Neural cell (in vitro differentiated cells): ENCODE data around the gene ABCA2. TPM values are rescaled to one million over a fixed set of nuclear protein-coding genes. Genes with fewer than 3 reads are reported as not detected.

Source experiments
- H2AFZ ChIP-seq: fragments of 200-600, 300-800 bp; sonication (generic), shearing (Covaris generic); 2 replicates; pipeline ENCODE4 v1.6.0; 2014; ENCODE audit warnings: low read depth, mild to moderate bottlenecking, antibody characterized with exemption, low read length, moderate library complexity
- H3F3A ChIP-seq: fragments of 200-600 bp; shearing (Covaris generic); 2 replicates; pipeline ENCODE4 v1.6.1; 2016; ENCODE audit warnings: mild to moderate bottlenecking, moderate library complexity, mixed read lengths, antibody characterized with exemption, low read length; ENCODE audit not compliant: insufficient read depth, poor library complexity, severe bottlenecking
- H3K27ac ChIP-seq: fragments of 200-600, 300-800 bp; sonication (generic), shearing (Covaris generic); 2 replicates; pipeline ENCODE4 v1.5.1; 2014; ENCODE audit warnings: mild to moderate bottlenecking, low read length, moderate library complexity
- H3K27me3 ChIP-seq: fragments of 300-800, 200-600 bp; sonication (generic), shearing (Covaris generic); 2 replicates; pipeline ENCODE4 v1.6.0; 2014; ENCODE audit warnings: mild to moderate bottlenecking, low read depth, low read length, moderate library complexity; ENCODE audit not compliant: insufficient read depth
- H3K36me3 ChIP-seq: fragments of 300-800, 200-600 bp; sonication (generic), shearing (Covaris generic); 2 replicates; pipeline ENCODE4 v1.5.1; 2014; ENCODE audit warnings: mild to moderate bottlenecking, antibody characterized with exemption, low read length, moderate library complexity; ENCODE audit not compliant: insufficient read depth
- H3K4me2 ChIP-seq: fragments of 300-800, 200-600 bp; sonication (generic), shearing (Covaris generic); 2 replicates; pipeline ENCODE4 v1.6.0; 2014; ENCODE audit warnings: mild to moderate bottlenecking, low read length
- H3K4me3 ChIP-seq: fragments of 300-800, 200-600 bp; sonication (generic), shearing (Covaris generic); 2 replicates; pipeline ENCODE4 v1.5.1; 2014; ENCODE audit warnings: mild to moderate bottlenecking, low read length, moderate library complexity
- H3K79me2 ChIP-seq: fragments of 200-600 bp; shearing (Covaris generic); replicated peaks from 2 replicates; pipeline ENCODE4 v1.6.0; 2014; ENCODE audit warnings: mild to moderate bottlenecking, low read length, moderate library complexity; ENCODE audit not compliant: insufficient read depth
- H3K9ac ChIP-seq: fragments of 300-800, 200-600 bp; sonication (generic), shearing (Covaris generic); 2 replicates; pipeline ENCODE4 v1.6.1; 2016; ENCODE audit warnings: mild to moderate bottlenecking, low read length, mixed read lengths
- H3K9me2 ChIP-seq: fragments of 200-600 bp; shearing (Covaris generic); 2 replicates; pipeline ENCODE4 v1.6.1; 2016; ENCODE audit warnings: mild to moderate bottlenecking, low read length, mixed read lengths; ENCODE audit not compliant: insufficient read depth
- H3K9me3 ChIP-seq: fragments of 200-600, 300-800 bp; sonication (generic), shearing (Covaris generic); 2 replicates; pipeline ENCODE4 v1.6.1; 2016; ENCODE audit warnings: mild to moderate bottlenecking, mixed run types, low read length, moderate library complexity, mixed read lengths
- H4K20me1 ChIP-seq: fragments of 200-600 bp; shearing (Covaris generic); 2 replicates; pipeline ENCODE4 v1.6.1; 2016; ENCODE audit warnings: mild to moderate bottlenecking, mixed run types; ENCODE audit not compliant: insufficient read depth
- CTCF ChIP-seq: fragments of 450-650 bp; IDR thresholded peaks from 2 replicates; pipeline ENCODE4 v1.5.1; 2014; ENCODE audit warnings: antibody characterized with exemption, mild to moderate bottlenecking, moderate library complexity; ENCODE audit not compliant: poor library complexity, severe bottlenecking
- EP300 ChIP-seq: fragments of 450-650 bp; conservative IDR thresholded peaks from 2 replicates; pipeline ENCODE4 v1.6.1; 2014; ENCODE audit warnings: antibody characterized with exemption, mild to moderate bottlenecking, moderate library complexity; ENCODE audit not compliant: poor library complexity, severe bottlenecking
- EZH2 ChIP-seq: fragments of 200-600, 300-800 bp; shearing (Covaris generic), sonication (generic); IDR thresholded peaks from 2 replicates; pipeline ENCODE4 v1.6.1; 2014; ENCODE audit warnings: antibody characterized with exemption, low read length, borderline replicate concordance, mild to moderate bottlenecking; ENCODE audit not compliant: insufficient read depth, poor library complexity, severe bottlenecking
- MXI1 ChIP-seq: fragments of 450-650 bp; conservative IDR thresholded peaks from 2 replicates; pipeline ENCODE4 v1.6.1; 2014; ENCODE audit warnings: antibody characterized with exemption, mild to moderate bottlenecking; ENCODE audit not compliant: poor library complexity, severe bottlenecking
- POLR2AphosphoS5 ChIP-seq: IDR thresholded peaks from 2 replicates; pipeline ENCODE4 v1.6.1; 2012
- RAD21 ChIP-seq: fragments of 450-650 bp; conservative IDR thresholded peaks from 2 replicates; pipeline ENCODE4 v1.6.1; 2014; ENCODE audit warnings: antibody characterized with exemption, mild to moderate bottlenecking, moderate library complexity
- REST ChIP-seq: IDR thresholded peaks from 2 replicates; pipeline ENCODE4 v1.6.1; 2012; ENCODE audit warnings: borderline replicate concordance
- SMC3 ChIP-seq: fragments of 450-650 bp; conservative IDR thresholded peaks from 2 replicates; pipeline ENCODE4 v1.6.1; 2014; ENCODE audit warnings: antibody characterized with exemption, mild to moderate bottlenecking, moderate library complexity; ENCODE audit not compliant: poor library complexity
- TAF1 ChIP-seq: IDR thresholded peaks from 2 replicates; pipeline ENCODE4 v1.6.1; 2012; ENCODE audit warnings: low read depth
- polyA plus RNA-seq: library from polyadenylated mRNA; depleted of rRNA; stranded (reverse); fragments of >200 nt; gene quantifications from 2 replicates; pipeline ENCODE4 v1.2.3, GENCODE V29; 2014

The ABCA2 gene
- polyA plus RNA-seq, 1 donor from 2014 or later = 30.6 TPM

DNA sequence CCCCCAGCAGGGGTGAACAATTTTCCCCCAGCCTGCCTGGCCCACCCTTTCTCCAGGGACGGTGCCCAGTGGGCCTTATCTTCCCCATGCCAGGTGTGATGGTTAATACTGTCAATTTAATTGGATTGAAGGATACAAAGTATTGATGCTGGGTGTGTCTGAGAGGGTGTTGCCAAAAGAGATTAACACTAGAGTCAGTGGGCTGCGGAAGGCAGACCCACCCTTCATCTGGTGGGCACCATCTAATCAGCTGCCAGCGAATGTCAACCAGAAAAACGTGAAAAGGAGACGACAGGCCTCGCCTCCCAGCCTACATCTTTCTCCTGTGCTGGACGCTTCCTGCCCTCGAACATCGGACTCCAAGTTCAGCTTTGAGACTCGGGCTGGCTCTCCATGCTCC is 9.4 kb upstream of the ABCA2 start:
- Histone ChIP-seq H3K27me3 (no peaks in the 10 kb centered on the region), H3K36me3 (no peaks in the 10 kb centered on the region), H3K79me2 (no peaks in the 10 kb centered on the region), H3K9me3 (no peaks in the 10 kb centered on the region), H2AFZ (no peak overlapping the region), H3K4me3 (no peak overlapping the region), H3K9ac (no peak overlapping the region), H3K9me2 (no peaks in the 10 kb centered on the region), H3F3A (no peaks in the 10 kb centered on the region), H3K27ac (no peak overlapping the region), H3K4me2 (no peak overlapping the region), H4K20me1 (no peaks in the 10 kb centered on the region)
- TF ChIP-seq CTCF = no peak
- no peak for TF ChIP-seq POLR2AphosphoS5
- TF ChIP-seq TAF1 = no peak
- no peak for TF ChIP-seq EP300
- TF ChIP-seq SMC3 = no peak
- TF ChIP-seq MXI1 = no peak
- TF ChIP-seq RAD21 = no peak
- TF ChIP-seq REST = no peak
- TF ChIP-seq EZH2 = no peak

- H2AFZ ChIP-seq = no peak overlapping the region
- no peaks in the 10 kb centered on the region for H3F3A ChIP-seq
- no peaks in the 10 kb centered on the region for H3K9me3 ChIP-seq
- H3K27ac ChIP-seq = no peak overlapping the region
- H3K4me2 ChIP-seq = no peak overlapping the region
- H3K4me3 ChIP-seq = no peak overlapping the region
- H3K36me3 ChIP-seq = no peaks in the 10 kb centered on the region
- H3K27me3 ChIP-seq = no peaks in the 10 kb centered on the region
- H4K20me1 ChIP-seq = no peaks in the 10 kb centered on the region
- no peaks in the 10 kb centered on the region for H3K79me2 ChIP-seq
- TF ChIP-seq EZH2 (no peak), RAD21 (no peak)
- H3K9me2 ChIP-seq = no peaks in the 10 kb centered on the region
- no peak overlapping the region for H3K9ac ChIP-seq
Observed at GRCh38 chr9:137037035-137037434, 9.0 kb upstream of the ABCA2 start.

DNA sequence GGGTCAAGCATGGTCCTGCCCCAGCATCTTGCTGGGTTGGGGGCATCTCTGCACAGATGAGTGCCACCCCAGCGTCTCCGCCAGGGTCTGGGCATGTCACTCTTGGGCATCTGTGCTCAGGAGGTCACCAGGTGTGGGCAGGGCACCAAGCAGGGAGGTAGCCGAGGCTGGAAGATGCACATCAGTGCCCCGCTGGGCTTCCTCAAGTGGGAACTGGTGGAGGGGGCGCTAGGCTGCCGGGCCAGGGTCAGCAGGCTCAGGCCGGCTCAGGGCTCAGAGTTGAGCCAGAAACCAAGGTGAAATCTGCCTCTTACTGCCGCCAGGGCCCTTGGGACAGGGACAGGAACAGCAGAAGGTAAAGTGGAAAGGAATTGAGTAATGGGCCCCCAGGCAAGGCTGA is 7.9 kb upstream of the ABCA2 start:
- Histone ChIP-seq H3K36me3 (no peaks in the 10 kb centered on the region), H3K9me3 (no peaks in the 10 kb centered on the region), H3K9ac (no peak overlapping the region), H3K4me3 (no peak overlapping the region), H3K4me2 (no peak overlapping the region), H2AFZ (no peak overlapping the region), H3K27me3 (no peaks in the 10 kb centered on the region), H3K79me2 (no peaks in the 10 kb centered on the region), H3F3A (no peaks in the 10 kb centered on the region), H4K20me1 (no peaks in the 10 kb centered on the region), H3K27ac (no peak overlapping the region), H3K9me2 (no peaks in the 10 kb centered on the region)
- TF ChIP-seq RAD21 = no peak
- no peak for TF ChIP-seq MXI1
- no peak for TF ChIP-seq SMC3
- no peak for TF ChIP-seq TAF1
- TF ChIP-seq EZH2 = no peak
- TF ChIP-seq EP300 = no peak
- TF ChIP-seq POLR2AphosphoS5 = no peak
- TF ChIP-seq CTCF = no peak
- no peak for TF ChIP-seq REST
